Measurements from ENCODE around the gene DCTPP1.

The DCTPP1 gene

GRCh38 chr16:30381291-30382041 is 48.4 kb downstream of the DCTPP1 start:
- DNase-seq (ENCODE audit: low spot score) = no peak

DNA sequence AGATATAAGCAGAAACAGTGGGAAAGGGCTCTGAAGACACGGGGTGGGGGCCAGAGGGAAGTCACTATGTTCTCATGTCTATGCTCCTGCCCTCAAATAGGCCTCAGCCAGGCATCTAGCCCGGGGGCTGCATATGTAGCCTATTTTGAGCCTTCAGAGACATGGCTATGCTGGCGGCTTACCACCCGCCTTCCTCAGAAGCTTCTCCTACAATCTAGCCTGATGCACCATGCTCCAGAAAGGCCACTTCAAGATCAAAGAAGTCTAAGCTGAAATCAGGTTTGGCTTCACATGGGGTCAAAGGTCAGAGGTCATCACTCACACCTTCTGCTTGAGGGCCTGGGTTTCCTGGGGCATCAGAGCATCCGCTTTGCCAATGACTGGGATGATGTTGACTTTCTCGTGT is 49.0 kb downstream of the DCTPP1 start:
- no peak for DNase-seq (ENCODE audit: low spot score)

DNA sequence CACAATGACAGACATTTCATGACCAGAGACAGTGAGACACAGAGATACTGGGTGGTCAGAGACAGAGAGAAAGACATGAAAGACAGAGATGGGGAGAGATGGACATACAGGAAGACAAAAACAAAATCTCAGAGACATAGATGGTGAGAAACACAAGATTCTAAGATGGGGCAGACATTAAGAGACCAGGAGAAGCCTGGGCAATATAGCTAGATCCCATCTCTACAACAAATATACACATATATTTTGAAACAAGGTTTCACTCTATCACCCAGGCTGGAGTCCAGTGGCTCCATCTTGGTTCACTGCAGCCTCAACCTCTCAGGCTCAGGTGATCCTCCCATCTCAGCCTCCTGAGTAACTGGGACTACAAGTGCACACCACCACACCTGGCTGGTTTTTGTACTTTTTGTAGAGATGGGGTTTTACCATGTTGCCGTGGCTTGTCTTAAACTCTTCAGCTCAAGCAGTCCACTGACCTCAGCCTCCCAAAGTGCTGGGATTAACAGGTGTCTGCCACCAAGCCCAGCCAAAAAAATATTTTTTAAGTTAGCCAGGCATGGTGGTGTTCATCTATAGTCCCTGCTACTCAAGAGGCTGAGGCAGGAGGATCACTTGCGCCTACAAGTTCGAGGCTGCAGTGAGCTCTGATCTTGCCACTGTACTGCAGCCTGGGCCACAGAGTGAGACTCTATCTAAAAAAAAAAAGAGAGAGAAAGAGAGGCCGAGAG is 49.6 kb downstream of the DCTPP1 start:
- no peak for DNase-seq (ENCODE audit: low spot score)

- DNase-seq (ENCODE audit: low spot score) = no peak
These were observed 50.6 kb downstream of the DCTPP1 start for GRCh38 chr16:30379158-30379783.

GRCh38 chr16:30378236-30379157 is 51.3 kb downstream of the DCTPP1 start:
- DNase-seq (ENCODE audit: low spot score) = peak; percentile 96

GRCh38 chr16:30377812-30378235 is 52.0 kb downstream of the DCTPP1 start:
- DNase-seq (ENCODE audit: low spot score) = peak; percentile 69

DNA sequence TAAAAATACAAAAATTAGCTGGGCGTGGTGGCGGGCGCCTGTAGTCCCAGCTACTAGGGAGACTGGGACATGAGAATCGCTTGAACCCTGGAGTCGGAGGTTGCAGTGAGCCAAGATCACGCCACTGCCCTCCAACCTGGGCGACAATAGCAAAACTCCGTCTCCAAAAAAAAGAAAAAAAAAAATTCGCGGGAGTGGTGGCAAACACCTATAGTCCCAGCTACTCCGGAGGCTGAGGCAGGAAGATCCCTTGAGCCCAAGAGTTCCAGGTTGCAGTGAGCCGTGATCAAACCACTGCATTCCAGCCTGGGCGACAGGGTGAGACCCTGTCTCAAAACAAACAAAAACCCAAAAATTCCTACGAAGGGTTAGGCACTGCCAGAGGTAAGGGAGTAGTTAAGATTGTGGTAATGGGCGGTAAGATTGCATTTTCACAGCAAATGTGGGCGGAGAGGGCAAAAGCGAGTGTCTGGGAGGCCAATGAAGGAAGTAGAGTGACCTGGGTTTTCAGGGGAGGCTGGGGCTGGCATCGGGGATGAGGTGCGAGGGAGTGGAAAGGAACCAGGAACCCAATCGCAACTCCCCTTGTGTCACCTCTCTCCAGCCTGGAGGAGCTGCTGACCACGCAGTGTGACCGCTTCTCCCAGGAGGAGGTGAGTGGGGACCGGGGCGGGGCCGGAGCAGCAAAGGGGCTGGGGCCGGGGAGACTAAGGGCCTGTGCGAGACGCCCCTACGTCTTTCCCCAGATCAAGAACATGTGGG is 52.6 kb downstream of the DCTPP1 start:
- no peak for DNase-seq (ENCODE audit: low spot score)

DNA sequence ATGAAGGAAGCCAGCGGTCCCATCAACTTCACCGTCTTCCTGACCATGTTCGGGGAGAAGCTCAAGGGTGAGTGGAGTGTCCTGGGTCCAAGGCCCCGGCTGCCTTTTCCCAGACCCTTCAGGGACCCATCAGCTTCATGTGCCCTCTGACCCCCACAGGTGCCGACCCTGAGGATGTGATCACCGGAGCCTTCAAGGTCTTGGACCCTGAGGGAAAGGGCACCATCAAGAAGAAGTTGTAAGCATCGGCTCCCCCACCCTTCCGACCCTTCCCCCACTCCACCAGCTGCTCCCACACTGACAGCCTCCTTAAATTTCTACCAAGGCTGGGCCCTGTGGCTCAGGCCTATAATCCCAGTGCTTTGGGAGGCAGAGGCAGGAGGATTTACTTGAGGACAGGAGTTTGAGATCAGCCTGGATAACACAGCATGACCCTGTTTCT is 53.3 kb downstream of the DCTPP1 start:
- DNase-seq (ENCODE audit: low spot score) = no peak

DNA sequence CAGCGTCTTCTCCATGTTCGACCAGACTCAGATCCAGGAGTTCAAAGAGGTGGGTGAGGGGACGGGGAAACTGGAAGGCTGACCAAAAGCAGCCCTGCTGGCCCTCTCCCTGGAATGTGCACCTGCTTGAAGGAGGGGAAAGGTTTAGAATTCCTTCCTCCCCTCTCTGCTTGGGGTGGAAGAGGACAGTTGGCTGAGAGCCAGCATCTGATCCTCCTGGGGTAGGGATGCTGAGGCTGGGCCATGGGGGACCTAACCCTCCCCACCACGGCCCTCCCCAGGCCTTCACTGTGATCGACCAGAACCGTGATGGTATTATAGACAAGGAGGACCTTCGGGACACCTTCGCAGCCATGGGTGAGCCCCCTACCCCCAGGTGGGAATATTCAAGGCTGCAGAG is 54.0 kb downstream of the DCTPP1 start:
- no peak for DNase-seq (ENCODE audit: low spot score)

GRCh38 chr16:30374538-30374937 is 55.3 kb downstream of the DCTPP1 start, which contains the start of gene MYL11:
Gene MYL11, plus strand, starts transcription at chr16:30374802. Its CDS starts 56 bp downstream, at chr16:30374858.
- no peak for DNase-seq (ENCODE audit: low spot score)
